Activated effector memory CD4-positive, alpha-beta T cell treated with Interleukin-2 at 50 U/mL for 16 hours (primary cell): ENCODE data around the gene KLF17.

Source experiments
- DNase-seq: peaks from one replicate; pipeline ENCODE4 v3.0.0-alpha.2; 2020

Gene KLF17

GRCh38 chr1:44118682-44119081 lies at the start of gene KLF17:
Gene KLF17 (plus strand): TSS chr1:44118821. CDS start chr1:44118908, 87 bp downstream.
- no peak for DNase-seq

GRCh38 chr1:44071461-44071860 lies 47.2 kb upstream of the KLF17 start:
- no peak for DNase-seq

GRCh38 chr1:44072204-44072603 lies 46.4 kb upstream of the KLF17 start:
- no peak for DNase-seq

GRCh38 chr1:44072821-44073220 lies 45.8 kb upstream of the KLF17 start:
- no peak for DNase-seq

GRCh38 chr1:44073528-44073927 lies 45.1 kb upstream of the KLF17 start:
- no peak for DNase-seq

- DNase-seq = no peak
Measured at GRCh38 chr1:44074415-44074814, 44.2 kb upstream of the KLF17 start.

GRCh38 chr1:44076066-44076465 lies 42.6 kb upstream of the KLF17 start:
- DNase-seq = no peak

- DNase-seq = no peak
Measured at GRCh38 chr1:44077421-44077820, 41.2 kb upstream of the KLF17 start.

GRCh38 chr1:44078104-44078503 lies 40.5 kb upstream of the KLF17 start:
- DNase-seq = no peak

GRCh38 chr1:44079566-44079965 lies 39.1 kb upstream of the KLF17 start:
- DNase-seq = no peak

- no peak for DNase-seq
Measured at GRCh38 chr1:44084998-44085675, 33.5 kb upstream of the KLF17 start.

GRCh38 chr1:44086692-44087474 lies 31.7 kb upstream of the KLF17 start:
- no peak for DNase-seq

GRCh38 chr1:44089371-44090048 lies 29.1 kb upstream of the KLF17 start:
- DNase-seq = no peak

GRCh38 chr1:44090429-44091252 lies 28.0 kb upstream of the KLF17 start:
- no peak for DNase-seq

GRCh38 chr1:44094047-44094446 lies 24.6 kb upstream of the KLF17 start:
- DNase-seq = no peak

GRCh38 chr1:44100183-44100868 lies 18.3 kb upstream of the KLF17 start:
- DNase-seq = no peak

GRCh38 chr1:44101328-44101727 lies 17.3 kb upstream of the KLF17 start:
- no peak for DNase-seq

GRCh38 chr1:44103270-44104131 lies 15.1 kb upstream of the KLF17 start:
- no peak for DNase-seq

- no peak for DNase-seq
Measured at GRCh38 chr1:44105810-44106209, 12.8 kb upstream of the KLF17 start.

- no peak for DNase-seq
Measured at GRCh38 chr1:44108241-44108640, 10.4 kb upstream of the KLF17 start.

- no peak for DNase-seq
Measured at GRCh38 chr1:44108971-44109370, 9.7 kb upstream of the KLF17 start.
